ENCODE measurements around the gene SH3GLB2. TPM values are rescaled to one million over a fixed set of nuclear protein-coding genes. Genes with fewer than 3 reads are reported as not detected.

The SH3GLB2 gene
- total RNA-seq, 3 donors from 2014 or later (not counting 1 experiment from before 2014, with no cell fraction given), result 50.3 to 67.1 (median 65.4) TPM

- WGBS (ENCODE audit: insufficient coverage), result 94% methylated on average over 16 of the region's 16 CpGs
- Mint-ChIP-seq H3K4me3 (no peak overlapping the region), H3K36me3 (no peaks in the 10 kb centered on the region), H3K4me1 (peaks cover 5 to 8% of the 10 kb centered on the region in 2 donors), H3K27ac (no peak overlapping the region), H3K9me3 (no peaks in the 10 kb centered on the region), H3K27me3 (ENCODE audit: low read depth in 2 of 2) (no peaks in the 10 kb centered on the region)
- Histone ChIP-seq H3K4me1 (ENCODE audit: control insufficient read depth, insufficient read depth, low read length) (peaks cover 18% of the 10 kb centered on the region), H3K4me3 (ENCODE audit: low read length) (no peak overlapping the region), H3K9me3 (ENCODE audit: control insufficient read depth, insufficient read depth, low read length) (no peaks in the 10 kb centered on the region), H3K36me3 (ENCODE audit: control insufficient read depth, insufficient read depth, low read length) (no peaks in the 10 kb centered on the region), H3K27me3 (ENCODE audit: control insufficient read depth, insufficient read depth, low read length) (no peaks in the 10 kb centered on the region), H3K27ac (ENCODE audit: low read length) (no peak overlapping the region)
- intact Hi-C loops (cut with micrococcal nuclease), result no loop called here
- DNase-seq (no peak), ATAC-seq (no peak)
- TF ChIP-seq, protein P1, sequence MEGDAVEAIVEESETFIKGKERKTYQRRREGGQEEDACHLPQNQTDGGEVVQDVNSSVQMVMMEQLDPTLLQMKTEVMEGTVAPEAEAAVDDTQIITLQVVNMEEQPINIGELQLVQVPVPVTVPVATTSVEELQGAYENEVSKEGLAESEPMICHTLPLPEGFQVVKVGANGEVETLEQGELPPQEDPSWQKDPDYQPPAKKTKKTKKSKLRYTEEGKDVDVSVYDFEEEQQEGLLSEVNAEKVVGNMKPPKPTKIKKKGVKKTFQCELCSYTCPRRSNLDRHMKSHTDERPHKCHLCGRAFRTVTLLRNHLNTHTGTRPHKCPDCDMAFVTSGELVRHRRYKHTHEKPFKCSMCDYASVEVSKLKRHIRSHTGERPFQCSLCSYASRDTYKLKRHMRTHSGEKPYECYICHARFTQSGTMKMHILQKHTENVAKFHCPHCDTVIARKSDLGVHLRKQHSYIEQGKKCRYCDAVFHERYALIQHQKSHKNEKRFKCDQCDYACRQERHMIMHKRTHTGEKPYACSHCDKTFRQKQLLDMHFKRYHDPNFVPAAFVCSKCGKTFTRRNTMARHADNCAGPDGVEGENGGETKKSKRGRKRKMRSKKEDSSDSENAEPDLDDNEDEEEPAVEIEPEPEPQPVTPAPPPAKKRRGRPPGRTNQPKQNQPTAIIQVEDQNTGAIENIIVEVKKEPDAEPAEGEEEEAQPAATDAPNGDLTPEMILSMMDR (IDR thresholded peaks at IDR 0.05), result no peak
Measured at GRCh38 chr9:129075996-129076639, 48.0 kb upstream of the SH3GLB2 start.

- Histone ChIP-seq H3K4me3 (ENCODE audit: low read length) (no peak overlapping the region), H3K27ac (ENCODE audit: low read length) (no peak overlapping the region), H3K9me3 (ENCODE audit: control insufficient read depth, insufficient read depth, low read length) (no peaks in the 10 kb centered on the region), H3K4me1 (ENCODE audit: control insufficient read depth, insufficient read depth, low read length) (peaks cover 30% of the 10 kb centered on the region), H3K36me3 (ENCODE audit: control insufficient read depth, insufficient read depth, low read length) (no peaks in the 10 kb centered on the region), H3K27me3 (ENCODE audit: control insufficient read depth, insufficient read depth, low read length) (no peaks in the 10 kb centered on the region)
- TF ChIP-seq, protein P1 (IDR thresholded peaks at IDR 0.05), result no peak
- Mint-ChIP-seq H3K4me1 (peaks cover 7 to 14% of the 10 kb centered on the region in 2 donors), H3K9me3 (no peaks in the 10 kb centered on the region), H3K27ac (no peak overlapping the region), H3K27me3 (ENCODE audit: low read depth in 2 of 2) (no peaks in the 10 kb centered on the region), H3K36me3 (no peaks in the 10 kb centered on the region), H3K4me3 (no peak overlapping the region)
- intact Hi-C loops (cut with micrococcal nuclease), result no loop called here
- ATAC-seq (no peak), DNase-seq (no peak)
- WGBS (ENCODE audit: insufficient coverage), result 83% methylated on average over 1 of the region's 3 CpGs
Measured at GRCh38 chr9:129074106-129074505, 46.0 kb upstream of the SH3GLB2 start.

DNA sequence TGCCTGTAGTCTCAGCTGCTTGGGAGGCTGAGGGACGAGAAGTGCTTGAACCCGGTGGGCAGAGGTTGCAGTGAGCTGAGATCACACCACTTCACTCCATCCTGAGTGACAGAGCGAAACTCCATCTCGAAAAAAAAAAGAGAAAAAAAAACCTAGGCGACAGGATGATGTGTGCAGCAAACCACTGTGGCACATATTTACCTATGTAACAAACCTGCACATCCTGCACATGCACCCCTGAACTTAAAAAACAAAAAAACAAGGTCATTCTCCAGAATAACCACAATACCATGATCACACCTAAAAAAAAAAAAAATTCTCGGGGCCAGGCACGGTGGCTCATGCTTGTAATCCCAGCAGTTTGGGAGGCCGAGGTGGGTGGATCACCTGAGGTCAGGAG is 45.3 kb upstream of the SH3GLB2 start:
- Histone ChIP-seq H3K27ac (ENCODE audit: low read length) (no peak overlapping the region), H3K9me3 (ENCODE audit: control insufficient read depth, insufficient read depth, low read length) (no peaks in the 10 kb centered on the region), H3K4me1 (ENCODE audit: control insufficient read depth, insufficient read depth, low read length) (peaks cover 37% of the 10 kb centered on the region), H3K27me3 (ENCODE audit: control insufficient read depth, insufficient read depth, low read length) (no peaks in the 10 kb centered on the region), H3K36me3 (ENCODE audit: control insufficient read depth, insufficient read depth, low read length) (no peaks in the 10 kb centered on the region), H3K4me3 (ENCODE audit: low read length) (no peak overlapping the region)
- H3K27ac Mint-ChIP-seq, result no peak overlapping the region
- H3K36me3 Mint-ChIP-seq, result no peaks in the 10 kb centered on the region
- intact Hi-C loops (cut with micrococcal nuclease), result no loop called here
- TF ChIP-seq, protein P1 (IDR thresholded peaks at IDR 0.05), result no peak
- H3K27me3 Mint-ChIP-seq (ENCODE audit: low read depth in 2 of 2), result no peaks in the 10 kb centered on the region
- DNase-seq, result peak in 1 of 2 donors; percentile 34
- H3K4me3 Mint-ChIP-seq, result no peak overlapping the region
- ATAC-seq, result no peak
- H3K4me1 Mint-ChIP-seq, result peaks cover 14 to 21% of the 10 kb centered on the region in 2 donors
- H3K9me3 Mint-ChIP-seq, result no peaks in the 10 kb centered on the region
- WGBS (ENCODE audit: insufficient coverage), result 54% methylated on average over 6 of the region's 8 CpGs

DNA sequence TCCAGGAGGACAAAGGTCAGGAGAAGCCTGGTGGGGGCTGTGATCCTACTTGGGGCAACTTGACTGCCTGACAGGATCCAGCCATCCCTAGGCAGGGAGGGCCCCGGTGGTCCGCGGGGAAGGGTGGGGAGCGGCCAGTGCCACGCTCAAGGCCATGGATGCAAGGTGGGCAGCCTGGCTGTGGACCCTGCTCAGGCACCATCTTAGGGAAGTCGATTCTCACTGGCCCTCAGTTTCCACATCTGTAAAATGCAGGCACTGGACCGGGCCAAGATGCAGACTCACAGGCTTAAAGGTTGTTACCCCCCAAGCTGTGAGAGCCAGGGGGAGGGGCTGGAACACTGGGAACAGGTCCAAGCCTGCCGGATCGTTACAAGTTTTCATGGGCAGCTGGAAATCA is 44.0 kb upstream of the SH3GLB2 start:
- TF ChIP-seq, protein P1 (IDR thresholded peaks at IDR 0.05), result no peak
- Histone ChIP-seq H3K27me3 (ENCODE audit: control insufficient read depth, insufficient read depth, low read length) (no peaks in the 10 kb centered on the region), H3K9me3 (ENCODE audit: control insufficient read depth, insufficient read depth, low read length) (no peaks in the 10 kb centered on the region), H3K4me3 (ENCODE audit: low read length) (no peak overlapping the region), H3K4me1 (ENCODE audit: control insufficient read depth, insufficient read depth, low read length) (peaks cover 45% of the 10 kb centered on the region), H3K27ac (ENCODE audit: low read length) (no peak overlapping the region), H3K36me3 (ENCODE audit: control insufficient read depth, insufficient read depth, low read length) (peaks cover 2% of the 10 kb centered on the region)
- WGBS (ENCODE audit: insufficient coverage), result 85% methylated on average over 9 of the region's 9 CpGs
- intact Hi-C loops (cut with micrococcal nuclease), result no loop called here
- H3K36me3 Mint-ChIP-seq, result no peaks in the 10 kb centered on the region
- ATAC-seq (no peak), DNase-seq (no peak)
- no peaks in the 10 kb centered on the region for H3K27me3 Mint-ChIP-seq (ENCODE audit: low read depth in 2 of 2)
- H3K27ac Mint-ChIP-seq, result no peak overlapping the region
- no peak overlapping the region for H3K4me3 Mint-ChIP-seq
- H3K4me1 Mint-ChIP-seq, result peaks cover 17 to 25% of the 10 kb centered on the region in 2 donors
- no peaks in the 10 kb centered on the region for H3K9me3 Mint-ChIP-seq
